ENCODE data around the gene RNF152.

DNA sequence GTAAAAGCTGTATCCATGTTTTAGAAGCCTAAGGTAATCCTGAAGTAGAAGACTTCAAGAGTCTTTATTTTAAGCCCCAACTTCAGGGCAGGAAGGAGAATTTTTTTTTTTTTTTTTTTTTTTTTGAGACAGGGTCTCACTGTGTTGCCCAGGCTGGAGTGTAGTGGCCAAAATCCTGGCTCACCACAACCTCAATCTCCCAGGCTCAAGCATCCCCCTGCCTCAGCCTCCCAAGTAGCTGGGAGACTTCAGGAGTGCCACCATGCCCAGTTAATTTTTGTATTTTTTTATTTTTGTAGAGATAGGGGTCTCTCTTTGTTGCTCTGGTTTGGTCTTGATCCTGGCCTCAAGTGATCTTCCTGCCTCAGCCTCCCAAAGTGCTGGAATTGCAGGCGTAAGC lies 3.3 kb upstream of the RNF152 start:
- TF ChIP-seq, protein P1, sequence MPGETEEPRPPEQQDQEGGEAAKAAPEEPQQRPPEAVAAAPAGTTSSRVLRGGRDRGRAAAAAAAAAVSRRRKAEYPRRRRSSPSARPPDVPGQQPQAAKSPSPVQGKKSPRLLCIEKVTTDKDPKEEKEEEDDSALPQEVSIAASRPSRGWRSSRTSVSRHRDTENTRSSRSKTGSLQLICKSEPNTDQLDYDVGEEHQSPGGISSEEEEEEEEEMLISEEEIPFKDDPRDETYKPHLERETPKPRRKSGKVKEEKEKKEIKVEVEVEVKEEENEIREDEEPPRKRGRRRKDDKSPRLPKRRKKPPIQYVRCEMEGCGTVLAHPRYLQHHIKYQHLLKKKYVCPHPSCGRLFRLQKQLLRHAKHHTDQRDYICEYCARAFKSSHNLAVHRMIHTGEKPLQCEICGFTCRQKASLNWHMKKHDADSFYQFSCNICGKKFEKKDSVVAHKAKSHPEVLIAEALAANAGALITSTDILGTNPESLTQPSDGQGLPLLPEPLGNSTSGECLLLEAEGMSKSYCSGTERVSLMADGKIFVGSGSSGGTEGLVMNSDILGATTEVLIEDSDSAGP (CRISPR knock-in tag; IDR thresholded peaks at IDR 0.05; ENCODE audit: borderline replicate concordance): no peak
- TF ChIP-seq SP1 (IDR thresholded peaks at IDR 0.05) (no peak), SP1 (CRISPR knock-in tag; IDR thresholded peaks at IDR 0.05) (no peak), BRCA1 (CRISPR knock-in tag; IDR thresholded peaks at IDR 0.05) (no peak), POLR2A (IDR thresholded peaks at IDR 0.05; ENCODE audit: insufficient read depth in 1 of 2, low read depth in 2 of 2, low read length in 2 of 2) (no peak), ZNF431 (CRISPR knock-in tag; IDR thresholded peaks at IDR 0.05; ENCODE audit: borderline replicate concordance, low read depth) (no peak), NR2F6 (IDR thresholded peaks at IDR 0.05) (no peak), NR2F6 (CRISPR knock-in tag; IDR thresholded peaks at IDR 0.05) (no peak), TEAD3 (CRISPR knock-in tag; optimal IDR thresholded peaks at IDR 0.05; ENCODE audit: borderline replicate concordance) (no peak), EHMT2 (IDR thresholded peaks at IDR 0.05; ENCODE audit: borderline replicate concordance, low read depth, low read length) (no peak), TCF12 (IDR thresholded peaks at IDR 0.05) (no peak), TCF12 (CRISPR knock-in tag; IDR thresholded peaks at IDR 0.05) (no peak), TCF7L2 (IDR thresholded peaks at IDR 0.05; ENCODE audit: low read depth, low read length) (no peak)
- TF ChIP-seq, protein P2, sequence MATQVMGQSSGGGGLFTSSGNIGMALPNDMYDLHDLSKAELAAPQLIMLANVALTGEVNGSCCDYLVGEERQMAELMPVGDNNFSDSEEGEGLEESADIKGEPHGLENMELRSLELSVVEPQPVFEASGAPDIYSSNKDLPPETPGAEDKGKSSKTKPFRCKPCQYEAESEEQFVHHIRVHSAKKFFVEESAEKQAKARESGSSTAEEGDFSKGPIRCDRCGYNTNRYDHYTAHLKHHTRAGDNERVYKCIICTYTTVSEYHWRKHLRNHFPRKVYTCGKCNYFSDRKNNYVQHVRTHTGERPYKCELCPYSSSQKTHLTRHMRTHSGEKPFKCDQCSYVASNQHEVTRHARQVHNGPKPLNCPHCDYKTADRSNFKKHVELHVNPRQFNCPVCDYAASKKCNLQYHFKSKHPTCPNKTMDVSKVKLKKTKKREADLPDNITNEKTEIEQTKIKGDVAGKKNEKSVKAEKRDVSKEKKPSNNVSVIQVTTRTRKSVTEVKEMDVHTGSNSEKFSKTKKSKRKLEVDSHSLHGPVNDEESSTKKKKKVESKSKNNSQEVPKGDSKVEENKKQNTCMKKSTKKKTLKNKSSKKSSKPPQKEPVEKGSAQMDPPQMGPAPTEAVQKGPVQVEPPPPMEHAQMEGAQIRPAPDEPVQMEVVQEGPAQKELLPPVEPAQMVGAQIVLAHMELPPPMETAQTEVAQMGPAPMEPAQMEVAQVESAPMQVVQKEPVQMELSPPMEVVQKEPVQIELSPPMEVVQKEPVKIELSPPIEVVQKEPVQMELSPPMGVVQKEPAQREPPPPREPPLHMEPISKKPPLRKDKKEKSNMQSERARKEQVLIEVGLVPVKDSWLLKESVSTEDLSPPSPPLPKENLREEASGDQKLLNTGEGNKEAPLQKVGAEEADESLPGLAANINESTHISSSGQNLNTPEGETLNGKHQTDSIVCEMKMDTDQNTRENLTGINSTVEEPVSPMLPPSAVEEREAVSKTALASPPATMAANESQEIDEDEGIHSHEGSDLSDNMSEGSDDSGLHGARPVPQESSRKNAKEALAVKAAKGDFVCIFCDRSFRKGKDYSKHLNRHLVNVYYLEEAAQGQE (IDR thresholded peaks at IDR 0.05; ENCODE audit: borderline replicate concordance in 1 of 2, low read depth in 1 of 2, low read length in 2 of 2): no peak
- TF ChIP-seq, protein P3, sequence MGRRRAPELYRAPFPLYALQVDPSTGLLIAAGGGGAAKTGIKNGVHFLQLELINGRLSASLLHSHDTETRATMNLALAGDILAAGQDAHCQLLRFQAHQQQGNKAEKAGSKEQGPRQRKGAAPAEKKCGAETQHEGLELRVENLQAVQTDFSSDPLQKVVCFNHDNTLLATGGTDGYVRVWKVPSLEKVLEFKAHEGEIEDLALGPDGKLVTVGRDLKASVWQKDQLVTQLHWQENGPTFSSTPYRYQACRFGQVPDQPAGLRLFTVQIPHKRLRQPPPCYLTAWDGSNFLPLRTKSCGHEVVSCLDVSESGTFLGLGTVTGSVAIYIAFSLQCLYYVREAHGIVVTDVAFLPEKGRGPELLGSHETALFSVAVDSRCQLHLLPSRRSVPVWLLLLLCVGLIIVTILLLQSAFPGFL (CRISPR knock-in tag; IDR thresholded peaks at IDR 0.05): no peak
